B cell (primary cell): ENCODE measurements around the gene CD34.

ENCODE experiments used
- EZH2 ChIP-seq: IDR thresholded peaks from 2 replicates; pipeline ENCODE4 v1.6.1; 2012; ENCODE audit warnings: borderline replicate concordance, low read depth, mild to moderate bottlenecking, moderate library complexity, low read length; ENCODE audit not compliant: insufficient read depth, poor library complexity, severe bottlenecking
- TF ChIP-seq, protein P1 (sequence below): fragments of 200-600 bp; IDR thresholded peaks from one replicate; pipeline ENCODE4 v1.8.0; 2022; ENCODE audit warnings: antibody characterized with exemption, mild to moderate bottlenecking

DNA sequence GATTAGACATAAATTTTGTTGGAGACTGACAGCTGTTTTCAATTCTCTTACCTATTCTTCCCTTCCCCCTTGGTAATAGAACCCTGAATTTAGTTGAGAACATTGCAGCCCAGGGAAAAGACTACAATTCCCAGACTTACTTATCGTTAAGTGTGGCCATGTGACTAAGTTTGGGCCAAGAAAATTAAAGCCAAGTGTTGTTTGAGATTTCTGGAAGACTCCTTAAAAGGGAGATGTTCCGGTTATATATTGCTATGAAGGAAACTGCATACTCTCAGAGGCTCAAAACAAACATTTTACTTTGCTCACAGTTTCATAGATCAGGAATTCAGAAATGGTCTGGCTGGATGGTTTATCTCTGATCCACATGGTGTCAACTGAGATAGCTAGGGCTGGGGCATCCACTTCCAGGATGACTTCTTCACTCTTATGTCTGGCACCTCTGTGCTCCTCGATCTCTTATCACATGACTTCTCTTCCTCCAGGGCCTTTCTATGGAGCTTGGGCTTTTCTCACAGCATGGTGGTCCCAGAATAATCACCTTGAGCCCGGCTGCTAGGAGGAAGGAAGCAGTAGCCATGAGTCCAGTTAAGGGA, 22.4 kb upstream of the CD34 start:
- TF ChIP-seq, protein P1, sequence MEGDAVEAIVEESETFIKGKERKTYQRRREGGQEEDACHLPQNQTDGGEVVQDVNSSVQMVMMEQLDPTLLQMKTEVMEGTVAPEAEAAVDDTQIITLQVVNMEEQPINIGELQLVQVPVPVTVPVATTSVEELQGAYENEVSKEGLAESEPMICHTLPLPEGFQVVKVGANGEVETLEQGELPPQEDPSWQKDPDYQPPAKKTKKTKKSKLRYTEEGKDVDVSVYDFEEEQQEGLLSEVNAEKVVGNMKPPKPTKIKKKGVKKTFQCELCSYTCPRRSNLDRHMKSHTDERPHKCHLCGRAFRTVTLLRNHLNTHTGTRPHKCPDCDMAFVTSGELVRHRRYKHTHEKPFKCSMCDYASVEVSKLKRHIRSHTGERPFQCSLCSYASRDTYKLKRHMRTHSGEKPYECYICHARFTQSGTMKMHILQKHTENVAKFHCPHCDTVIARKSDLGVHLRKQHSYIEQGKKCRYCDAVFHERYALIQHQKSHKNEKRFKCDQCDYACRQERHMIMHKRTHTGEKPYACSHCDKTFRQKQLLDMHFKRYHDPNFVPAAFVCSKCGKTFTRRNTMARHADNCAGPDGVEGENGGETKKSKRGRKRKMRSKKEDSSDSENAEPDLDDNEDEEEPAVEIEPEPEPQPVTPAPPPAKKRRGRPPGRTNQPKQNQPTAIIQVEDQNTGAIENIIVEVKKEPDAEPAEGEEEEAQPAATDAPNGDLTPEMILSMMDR: no peak
- TF ChIP-seq EZH2: no peak
